RKO (cell line): ENCODE data around the gene MAN1C1.

Experiments
- DNase-seq: peaks from one replicate; pipeline ENCODE4 v3.0.0-alpha.2; 2016; ENCODE audit warnings: low spot score

MAN1C1 gene

GRCh38 chr1:25782608-25783201 is 166.1 kb downstream of the MAN1C1 start:
- no peak for DNase-seq

- DNase-seq: no peak
These were observed 168.0 kb downstream of the MAN1C1 start for GRCh38 chr1:25784575-25785051.

- no peak for DNase-seq
These were observed 168.9 kb downstream of the MAN1C1 start for GRCh38 chr1:25785333-25786067.

GRCh38 chr1:25786887-25787759 is 170.5 kb downstream of the MAN1C1 start:
- DNase-seq: no peak

- no peak for DNase-seq
These were observed 171.2 kb downstream of the MAN1C1 start for GRCh38 chr1:25787760-25788166.

- DNase-seq: no peak
These were observed 173.9 kb downstream of the MAN1C1 start for GRCh38 chr1:25790472-25790871.

GRCh38 chr1:25792115-25792514 is 175.5 kb downstream of the MAN1C1 start:
- DNase-seq: no peak

GRCh38 chr1:25793585-25794170 is 177.1 kb downstream of the MAN1C1 start:
- DNase-seq: no peak

- no peak for DNase-seq
These were observed 177.7 kb downstream of the MAN1C1 start for GRCh38 chr1:25794325-25794724.

GRCh38 chr1:25795211-25795610 is 178.6 kb downstream of the MAN1C1 start:
- DNase-seq: no peak

- no peak for DNase-seq
These were observed 179.6 kb downstream of the MAN1C1 start for GRCh38 chr1:25795946-25796810.

GRCh38 chr1:25796811-25797458 is 180.3 kb downstream of the MAN1C1 start:
- DNase-seq: peak; percentile 78

- no peak for DNase-seq
These were observed 181.3 kb downstream of the MAN1C1 start for GRCh38 chr1:25797939-25798338.

- no peak for DNase-seq
These were observed 182.2 kb downstream of the MAN1C1 start for GRCh38 chr1:25798666-25799351.

- no peak for DNase-seq
These were observed 182.9 kb downstream of the MAN1C1 start for GRCh38 chr1:25799352-25799934.

- DNase-seq: peak; percentile 64
These were observed 183.5 kb downstream of the MAN1C1 start, which contains the start of gene SELENON for GRCh38 chr1:25799935-25800702. Gene SELENON, plus strand, starts transcription at chr1:25800193. Its CDS starts 38 bp downstream, at chr1:25800231.

- DNase-seq: peak; percentile 30
These were observed 184.2 kb downstream of the MAN1C1 start for GRCh38 chr1:25800703-25801377.

- DNase-seq: no peak
These were observed 186.3 kb downstream of the MAN1C1 start for GRCh38 chr1:25802915-25803314.
